ENCODE measurements around the gene HNRNPCL2. TPM values are rescaled to one million over a fixed set of nuclear protein-coding genes. Genes with fewer than 3 reads are reported as not detected.
"Not testable (repeated sequence)": the region's sequence is repeated elsewhere in the genome, so short reads cannot be mapped to it uniquely, and the experiment has no call there.

HNRNPCL2 gene
- total RNA-seq, result not detected

- H3K4me3 ChIP-seq (ENCODE audit: low read depth, poor library complexity, severe bottlenecking); intact Hi-C loops (cut with DNase I; ENCODE audit: low total_unique reads); DNase-seq (ENCODE audit: low spot score in 2 of 2): not testable (repeated sequence)
- 92 to 93% methylated on average over 6 of the region's 6 CpGs for WGBS, 2 donors
Observed at GRCh38 chr1:13116754-13117153, at the start of gene HNRNPCL2. Gene HNRNPCL2 (minus strand): TSS chr1:13116854. CDS start chr1:13116400, 454 bp downstream.

- H3K4me3 ChIP-seq (ENCODE audit: low read depth, poor library complexity, severe bottlenecking); DNase-seq (ENCODE audit: low spot score in 2 of 2); intact Hi-C loops (cut with DNase I; ENCODE audit: low total_unique reads): not testable (repeated sequence)
- WGBS, 2 donors, result no CpG with 5 or more reads among the region's 8 CpGs
Observed at GRCh38 chr1:13165531-13165930, 48.9 kb upstream of the HNRNPCL2 start, which contains the start of gene HNRNPCL4. Gene HNRNPCL4 (minus strand): TSS chr1:13165631. CDS start chr1:13165467, 164 bp downstream.

GRCh38 chr1:13155909-13156308 lies 39.3 kb upstream of the HNRNPCL2 start, which contains the start of gene PRAMEF26:
Gene PRAMEF26 (minus strand): TSS chr1:13156009. CDS start chr1:13153095, 2,914 bp downstream.
- H3K4me3 ChIP-seq (ENCODE audit: low read depth, poor library complexity, severe bottlenecking); intact Hi-C loops (cut with DNase I; ENCODE audit: low total_unique reads): not testable (repeated sequence)

GRCh38 chr1:13070474-13070873 lies 46.2 kb downstream of the HNRNPCL2 start, which contains the start of gene PRAMEF25:
Gene PRAMEF25 (plus strand): TSS chr1:13070774. CDS start chr1:13073694, 2,920 bp downstream.
- no CpG with 5 or more reads among the region's 4 CpGs for WGBS, 2 donors

More at GRCh38 chr1:13155909-13156308, 39.3 kb upstream of the HNRNPCL2 start, which contains the start of gene PRAMEF26:
- WGBS, 2 donors, result 83 to 100% methylated on average over 1 of the region's 5 CpGs
- DNase-seq (ENCODE audit: low spot score in 2 of 2), result not testable (repeated sequence)

More at GRCh38 chr1:13070474-13070873, 46.2 kb downstream of the HNRNPCL2 start, which contains the start of gene PRAMEF25:
- intact Hi-C loops (cut with DNase I; ENCODE audit: low total_unique reads); H3K4me3 ChIP-seq (ENCODE audit: low read depth, poor library complexity, severe bottlenecking); DNase-seq (ENCODE audit: low spot score in 2 of 2): not testable (repeated sequence)

Other genes with a start within 250 kb of the HNRNPCL2 start
- not detected for gene PRAMEF4, start 230.7 kb downstream of the HNRNPCL2 start, total RNA-seq
- not detected for gene PRAMEF10, start 218.6 kb downstream of the HNRNPCL2 start, total RNA-seq
- gene PRAMEF7, start 200.2 kb downstream of the HNRNPCL2 start, total RNA-seq, result not detected
- not detected for gene PRAMEF6, start 169.3 kb downstream of the HNRNPCL2 start, total RNA-seq
- gene PRAMEF27, start 60.3 kb downstream of the HNRNPCL2 start, total RNA-seq, result not detected
- gene HNRNPCL3, start 56.1 kb downstream of the HNRNPCL2 start, total RNA-seq, result not detected
- not detected for gene PRAMEF25, start 46.1 kb downstream of the HNRNPCL2 start, total RNA-seq
- not detected for gene PRAMEF26, start 39.2 kb upstream of the HNRNPCL2 start, total RNA-seq
- not detected for gene HNRNPCL4, start 48.8 kb upstream of the HNRNPCL2 start, total RNA-seq
- gene PRAMEF9, start 55.0 kb upstream of the HNRNPCL2 start, total RNA-seq, result not detected
- not detected for gene PRAMEF13, start 84.6 kb upstream of the HNRNPCL2 start, total RNA-seq
- not detected for gene PRAMEF18, start 109.3 kb upstream of the HNRNPCL2 start, total RNA-seq
- gene PRAMEF5, start 137.3 kb upstream of the HNRNPCL2 start, total RNA-seq, result not detected
- not detected for gene PRAMEF8, start 168.3 kb upstream of the HNRNPCL2 start, total RNA-seq
- not detected for gene PRAMEF33, start 186.7 kb upstream of the HNRNPCL2 start, total RNA-seq
- not detected for gene PRAMEF15, start 198.7 kb upstream of the HNRNPCL2 start, total RNA-seq
- gene PRAMEF14, start 230.3 kb upstream of the HNRNPCL2 start, total RNA-seq, result not detected

Data from lower leg skin (tissue), 4 donors.